NCI-H69 (cell line): ENCODE data around the gene PCYT2.

Source experiments
- DNase-seq: peaks from one replicate; lab custom pipeline; 2025; lab: John Stamatoyannopoulos, UW

Gene PCYT2

GRCh38 chr17:81912441-81913309 lies 1.5 kb upstream of the PCYT2 start:
- no peak for DNase-seq

GRCh38 chr17:81911969-81912368 lies 770 bp upstream of the PCYT2 start:
- DNase-seq, result no peak

GRCh38 chr17:81910840-81911276 lies 341 bp downstream of the PCYT2 start:
- DNase-seq, result peak; percentile 67

GRCh38 chr17:81909966-81910839 lies 996 bp downstream of the PCYT2 start:
- peak; percentile 60 for DNase-seq

DNA sequence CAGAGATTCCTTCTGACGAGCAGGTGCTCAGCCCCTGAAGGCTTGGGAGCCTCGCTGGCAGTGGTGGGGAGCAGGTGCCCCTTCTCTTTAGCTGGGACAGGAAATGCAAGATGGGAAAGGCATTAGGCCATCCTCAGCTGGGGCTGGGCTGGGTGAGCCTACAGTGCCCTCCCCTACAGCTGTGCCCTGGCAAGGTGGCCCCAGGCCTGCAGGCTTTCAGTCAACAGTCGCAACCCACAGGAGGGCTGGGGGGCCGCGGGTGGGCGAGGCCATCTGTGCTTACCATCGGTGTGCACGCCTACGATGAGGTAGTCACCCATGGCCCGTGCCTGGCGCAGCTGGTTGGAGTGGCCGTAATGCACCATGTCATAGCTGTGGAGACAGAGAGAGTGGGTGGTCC lies 2.0 kb downstream of the PCYT2 start:
- DNase-seq, result no peak

GRCh38 chr17:81908793-81909192 lies 2.4 kb downstream of the PCYT2 start:
- no peak for DNase-seq

- no peak for DNase-seq
These were observed 3.7 kb downstream of the PCYT2 start for GRCh38 chr17:81907219-81908145.

- peak; percentile 35 for DNase-seq
These were observed 4.6 kb downstream of the PCYT2 start for GRCh38 chr17:81906476-81907218.

DNA sequence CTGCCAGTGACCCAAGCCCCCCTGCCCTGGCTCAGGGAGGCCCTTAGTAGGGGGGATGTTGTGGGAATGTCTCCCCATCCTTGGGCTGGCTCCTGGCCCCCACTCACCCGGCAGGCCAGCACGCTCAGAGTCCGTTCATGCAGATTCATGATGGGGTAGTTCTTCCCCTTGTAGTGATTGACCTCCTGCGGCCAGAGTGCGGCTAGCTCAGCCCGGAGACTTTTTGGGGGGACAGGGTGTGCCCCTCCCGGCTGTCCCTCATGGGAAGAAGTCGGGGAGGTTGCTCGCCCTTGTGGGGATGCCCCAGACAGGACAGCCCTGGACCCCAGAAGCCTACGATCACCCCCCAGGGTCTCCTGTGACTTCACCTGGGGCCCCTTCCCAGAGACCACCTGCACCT lies 5.2 kb downstream of the PCYT2 start:
- no peak for DNase-seq

DNA sequence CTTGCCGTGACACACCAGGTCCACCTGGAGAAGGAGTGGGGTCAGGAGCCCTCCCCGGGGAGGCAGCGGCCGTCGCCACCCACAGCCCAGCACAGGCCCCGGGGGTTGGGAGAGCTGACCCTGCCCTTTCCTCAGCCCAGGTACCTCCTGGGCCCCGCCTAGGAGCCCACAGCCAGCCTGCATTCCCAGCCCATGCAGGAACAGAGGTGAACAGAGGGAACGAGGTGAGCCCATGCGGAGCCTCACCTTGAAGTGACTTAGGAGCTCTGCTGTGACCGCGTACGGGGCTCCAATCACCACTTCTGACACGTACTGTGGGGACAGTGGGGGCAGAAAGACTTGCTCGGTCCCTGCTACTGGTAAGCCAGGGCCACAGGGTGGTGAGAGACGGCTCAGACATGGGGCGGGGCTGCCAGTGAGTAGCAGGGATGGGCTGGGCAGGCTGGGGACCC lies 5.7 kb downstream of the PCYT2 start:
- DNase-seq, result no peak

DNA sequence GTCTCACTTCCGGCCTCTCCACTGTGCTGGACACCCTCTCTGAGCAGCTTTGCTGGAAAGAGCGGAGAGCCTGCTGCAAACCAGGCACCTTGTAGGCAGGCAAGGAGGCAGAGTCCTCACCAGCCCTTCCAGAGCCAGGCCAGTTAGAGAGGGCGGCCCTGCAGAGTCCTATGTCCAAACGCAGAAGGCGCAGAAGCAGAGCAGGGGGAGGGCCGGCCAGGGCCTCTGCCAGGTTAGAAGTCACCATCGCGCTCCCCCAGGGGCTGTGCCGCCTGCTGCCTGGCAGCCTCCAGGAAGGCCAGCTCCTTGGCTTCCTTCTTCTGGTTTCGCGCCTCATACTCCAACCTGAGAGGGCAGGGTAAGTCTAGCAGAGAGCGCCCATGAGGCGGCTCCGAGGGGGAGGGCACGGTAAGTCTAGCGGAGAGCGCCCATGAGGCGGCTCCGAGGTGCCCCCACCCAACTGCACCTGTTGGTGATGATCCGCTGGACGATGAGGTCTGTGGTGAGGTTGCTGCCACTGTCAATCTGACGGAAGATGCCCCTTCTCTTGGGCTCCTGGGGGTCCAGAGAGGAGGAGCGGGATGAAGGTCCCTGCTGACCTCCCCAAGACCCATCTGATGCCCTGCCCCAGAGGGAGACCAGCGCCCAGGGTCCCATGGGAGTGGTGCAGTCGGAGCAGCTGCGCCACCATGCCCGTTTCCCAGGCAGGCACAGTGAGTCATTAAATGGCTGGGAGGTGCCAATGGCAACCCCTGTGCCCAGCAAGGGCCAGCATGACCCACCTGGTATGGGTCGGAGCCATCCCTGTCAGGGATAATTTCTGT lies 6.4 kb downstream of the PCYT2 start:
- DNase-seq, result no peak

GRCh38 chr17:81903896-81904599 lies 7.2 kb downstream of the PCYT2 start:
- no peak for DNase-seq

DNA sequence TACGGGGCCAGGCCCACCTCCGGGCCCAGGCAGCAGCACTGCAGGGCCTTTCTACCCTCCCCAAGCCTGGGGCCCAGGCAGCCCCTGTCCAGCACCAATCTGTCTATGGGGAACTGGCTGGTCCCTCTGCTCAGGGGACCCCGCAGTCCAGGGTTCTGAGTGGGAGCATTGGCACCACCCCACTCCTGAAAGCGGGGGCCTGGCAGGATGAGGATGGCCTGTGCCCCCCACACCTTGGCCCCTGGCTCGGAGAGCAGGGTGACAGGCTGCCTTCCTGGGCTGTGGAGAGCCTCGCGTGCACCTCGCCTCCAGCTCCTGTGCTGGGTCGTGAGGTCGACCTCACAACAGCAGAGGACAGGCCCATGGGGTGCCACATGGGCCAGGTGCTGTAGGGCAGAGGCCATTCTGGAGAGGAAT lies 7.8 kb downstream of the PCYT2 start:
- DNase-seq, result no peak

DNA sequence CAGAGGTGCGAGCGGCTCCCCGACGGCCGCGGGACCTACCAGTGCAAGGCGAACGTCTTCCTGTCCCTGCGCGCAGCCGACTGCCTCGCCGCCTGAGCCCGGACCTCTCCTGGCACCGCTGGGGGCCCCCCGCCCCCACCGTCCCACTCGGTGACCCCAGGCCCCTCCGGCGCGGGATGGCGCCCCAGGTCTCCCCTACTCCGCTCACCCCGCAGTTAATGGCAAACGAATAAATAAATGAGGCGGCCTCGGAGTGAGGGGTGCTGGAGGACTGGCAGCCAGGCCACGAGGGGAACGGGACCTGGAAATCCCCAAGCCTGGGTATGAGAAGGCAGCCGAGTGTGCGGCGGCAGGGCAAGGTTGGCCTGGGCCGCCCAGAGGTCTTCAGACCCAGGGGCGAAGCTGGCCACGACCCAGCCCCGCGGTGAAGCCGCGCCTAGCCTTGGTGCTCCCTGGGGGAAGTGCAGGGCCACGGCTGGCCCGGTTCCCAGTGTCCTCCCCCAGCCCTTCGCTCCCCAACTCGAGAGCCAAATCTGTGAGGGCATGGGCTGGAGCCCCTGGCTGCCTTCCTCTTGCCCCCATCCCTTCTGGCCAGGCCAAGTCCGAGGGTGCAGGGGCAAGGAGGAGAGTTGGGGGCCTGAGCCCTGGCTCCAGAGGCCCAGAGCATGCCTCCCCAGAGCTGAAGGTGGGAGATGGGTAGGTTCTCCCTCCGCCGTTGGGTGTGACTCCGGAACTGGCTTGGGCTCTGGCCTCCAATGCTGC lies 8.4 kb downstream of the PCYT2 start:
- DNase-seq, result no peak

DNA sequence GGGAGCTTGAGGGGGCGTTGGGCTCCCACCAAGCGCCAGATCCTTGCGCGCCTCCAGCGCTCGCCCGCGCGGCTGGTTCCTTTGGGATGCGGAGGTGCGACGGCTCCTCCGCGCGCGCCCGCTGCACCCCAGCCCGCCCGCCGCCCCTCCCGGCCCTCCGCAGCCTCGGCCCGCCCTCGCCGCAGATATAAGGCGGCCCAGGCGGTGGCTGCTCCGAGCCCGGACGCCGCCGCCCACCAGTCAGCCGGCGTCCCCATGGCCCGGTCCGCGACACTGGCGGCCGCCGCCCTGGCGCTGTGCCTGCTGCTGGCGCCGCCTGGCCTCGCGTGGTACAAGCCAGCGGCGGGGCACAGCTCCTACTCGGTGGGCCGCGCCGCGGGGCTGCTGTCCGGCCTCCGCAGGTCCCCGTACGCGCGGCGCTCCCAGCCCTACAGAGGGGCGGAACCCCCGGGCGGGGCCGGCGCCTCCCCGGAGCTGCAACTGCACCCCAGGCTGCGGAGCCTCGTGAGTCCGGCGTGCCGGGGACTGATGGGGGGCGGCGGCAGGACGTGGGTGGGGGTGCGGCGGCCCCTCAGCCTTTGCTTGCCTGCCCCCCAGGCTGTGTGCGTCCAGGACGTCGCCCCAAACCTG lies 9.1 kb downstream of the PCYT2 start, which contains the start of gene NPB:
Gene NPB, plus strand, starts transcription at position 216 of the 630 bp plus-strand sequence. Its CDS starts 40 bp downstream, at position 256.
- DNase-seq, result peak; percentile 72

GRCh38 chr17:81901167-81902022 lies 9.8 kb downstream of the PCYT2 start:
- DNase-seq, result no peak

GRCh38 chr17:81900181-81900820 lies 10.9 kb downstream of the PCYT2 start:
- no peak for DNase-seq
